Measurements from ENCODE around the gene MEI1. TPM values are rescaled to one million over a fixed set of nuclear protein-coding genes. Genes with fewer than 3 reads are reported as not detected.
"Not testable (repeated sequence)": the region's sequence is repeated elsewhere in the genome, so short reads cannot be mapped to it uniquely, and the experiment has no call there.

Gene MEI1
- total RNA-seq, 1 experiment from 2014 or later = not detected

GRCh38 chr22:41660416-41660815 lies 38.9 kb upstream of the MEI1 start:
- no peak for DNase-seq
- H3K36me3 ChIP-seq (ENCODE audit: control insufficient read depth, insufficient read depth, low read length) = peaks cover 3% of the 10 kb centered on the region
- H3K27ac Mint-ChIP-seq (ENCODE audit: unreplicated experiment) = no peak overlapping the region
- H3K4me1 ChIP-seq = no peaks in the 10 kb centered on the region
- no peaks in the 10 kb centered on the region for H3K9me3 Mint-ChIP-seq (ENCODE audit: unreplicated experiment)
- H3K9me3 ChIP-seq = no peaks in the 10 kb centered on the region
- no peaks in the 10 kb centered on the region for H3K4me1 Mint-ChIP-seq (ENCODE audit: low read depth, unreplicated experiment)
- H3K27me3 Mint-ChIP-seq (ENCODE audit: insufficient read depth, unreplicated experiment) = no peaks in the 10 kb centered on the region
- BruUV-seq (replicated peaks) = no TSS peak
- peaks cover 87% of the 10 kb centered on the region for H3K36me3 Mint-ChIP-seq (ENCODE audit: insufficient read depth, unreplicated experiment)
- no peak overlapping the region for H3K4me3 Mint-ChIP-seq (ENCODE audit: unreplicated experiment)
- no peak for TF ChIP-seq CTCF (IDR thresholded peaks at IDR 0.05; ENCODE audit: insufficient read depth in 1 of 2, low read depth in 1 of 2, low read length in 1 of 2, severe bottlenecking in 1 of 2, unreplicated experiment in 1 of 2)
- H3K27me3 ChIP-seq (replicated peaks; ENCODE audit: control insufficient read depth, insufficient read depth, low read length) = no peaks in the 10 kb centered on the region
- ChIA-PET CTCF (no interaction called here), POLR2A (interaction anchor here (0.6 kb wide), 1 partner anchor 21 kb away, joined by 9 read pairs; no protein-coding TSS in a partner anchor)
- intact Hi-C loops (cut with micrococcal nuclease; ENCODE audit: unreplicated experiment) = no loop called here
- no peak overlapping the region for H3K4me3 ChIP-seq (ENCODE audit: low read depth, low read length)

- BruUV-seq (replicated peaks) = no TSS peak
- Histone ChIP-seq H3K27me3 (replicated peaks; ENCODE audit: control insufficient read depth, insufficient read depth, low read length) (no peaks in the 10 kb centered on the region), H3K36me3 (ENCODE audit: control insufficient read depth, insufficient read depth, low read length) (peaks cover 3% of the 10 kb centered on the region), H3K4me3 (ENCODE audit: low read depth, low read length) (no peak overlapping the region), H3K4me1 (no peaks in the 10 kb centered on the region), H3K9me3 (no peaks in the 10 kb centered on the region)
- TF ChIP-seq CTCF (IDR thresholded peaks at IDR 0.05; ENCODE audit: insufficient read depth in 1 of 2, low read depth in 1 of 2, low read length in 1 of 2, severe bottlenecking in 1 of 2, unreplicated experiment in 1 of 2) = no peak
- ChIA-PET CTCF (no interaction called here), POLR2A (interaction anchor here (0.6 kb wide), 1 partner anchor 20 kb away, joined by 9 read pairs; no protein-coding TSS in a partner anchor)
- DNase-seq = no peak
- intact Hi-C loops (cut with micrococcal nuclease; ENCODE audit: unreplicated experiment) = no loop called here
- Mint-ChIP-seq H3K4me3 (ENCODE audit: unreplicated experiment) (no peak overlapping the region), H3K9me3 (ENCODE audit: unreplicated experiment) (no peaks in the 10 kb centered on the region), H3K4me1 (ENCODE audit: low read depth, unreplicated experiment) (no peaks in the 10 kb centered on the region), H3K36me3 (ENCODE audit: insufficient read depth, unreplicated experiment) (peaks cover 87% of the 10 kb centered on the region), H3K27me3 (ENCODE audit: insufficient read depth, unreplicated experiment) (no peaks in the 10 kb centered on the region), H3K27ac (ENCODE audit: unreplicated experiment) (no peak overlapping the region)
Observed at GRCh38 chr22:41661088-41661487, 38.2 kb upstream of the MEI1 start.

DNA sequence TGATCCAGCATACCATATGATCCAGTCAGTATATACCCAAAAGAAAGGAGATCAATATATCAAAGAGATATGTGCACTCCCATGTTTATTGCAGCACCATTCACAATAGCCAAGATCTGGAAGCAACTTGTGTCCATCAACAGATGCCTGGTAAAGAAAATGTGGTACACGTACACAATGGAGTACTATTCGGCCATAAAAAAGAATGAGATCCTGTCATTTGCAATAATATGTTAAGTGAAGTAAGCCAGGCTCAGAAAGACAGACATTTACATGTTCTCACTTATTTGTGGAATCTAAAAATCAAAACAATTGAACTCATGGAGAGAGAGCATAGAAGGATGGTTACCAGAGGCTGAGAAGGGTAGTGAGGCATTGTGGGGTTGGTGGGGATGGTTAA lies 37.6 kb upstream of the MEI1 start:
- no peak for TF ChIP-seq CTCF (IDR thresholded peaks at IDR 0.05; ENCODE audit: insufficient read depth in 1 of 2, low read depth in 1 of 2, low read length in 1 of 2, severe bottlenecking in 1 of 2, unreplicated experiment in 1 of 2)
- no TSS peak for BruUV-seq (replicated peaks)
- H3K4me3 ChIP-seq (ENCODE audit: low read depth, low read length) = no peak overlapping the region
- no peak overlapping the region for H3K27ac Mint-ChIP-seq (ENCODE audit: unreplicated experiment)
- H3K4me3 Mint-ChIP-seq (ENCODE audit: unreplicated experiment) = no peak overlapping the region
- POLR2A ChIA-PET = no interaction called here
- intact Hi-C loops (cut with micrococcal nuclease; ENCODE audit: unreplicated experiment) = no loop called here
- H3K4me1 Mint-ChIP-seq (ENCODE audit: low read depth, unreplicated experiment) = no peaks in the 10 kb centered on the region
- CTCF ChIA-PET = no interaction called here
- H3K27me3 ChIP-seq (replicated peaks; ENCODE audit: control insufficient read depth, insufficient read depth, low read length) = no peaks in the 10 kb centered on the region
- no peaks in the 10 kb centered on the region for H3K4me1 ChIP-seq
- no peaks in the 10 kb centered on the region for H3K9me3 ChIP-seq
- peaks cover 3% of the 10 kb centered on the region for H3K36me3 ChIP-seq (ENCODE audit: control insufficient read depth, insufficient read depth, low read length)
- H3K36me3 Mint-ChIP-seq (ENCODE audit: insufficient read depth, unreplicated experiment) = peaks cover 82% of the 10 kb centered on the region
- no peaks in the 10 kb centered on the region for H3K27me3 Mint-ChIP-seq (ENCODE audit: insufficient read depth, unreplicated experiment)
- no peaks in the 10 kb centered on the region for H3K9me3 Mint-ChIP-seq (ENCODE audit: unreplicated experiment)
- DNase-seq = no peak

DNA sequence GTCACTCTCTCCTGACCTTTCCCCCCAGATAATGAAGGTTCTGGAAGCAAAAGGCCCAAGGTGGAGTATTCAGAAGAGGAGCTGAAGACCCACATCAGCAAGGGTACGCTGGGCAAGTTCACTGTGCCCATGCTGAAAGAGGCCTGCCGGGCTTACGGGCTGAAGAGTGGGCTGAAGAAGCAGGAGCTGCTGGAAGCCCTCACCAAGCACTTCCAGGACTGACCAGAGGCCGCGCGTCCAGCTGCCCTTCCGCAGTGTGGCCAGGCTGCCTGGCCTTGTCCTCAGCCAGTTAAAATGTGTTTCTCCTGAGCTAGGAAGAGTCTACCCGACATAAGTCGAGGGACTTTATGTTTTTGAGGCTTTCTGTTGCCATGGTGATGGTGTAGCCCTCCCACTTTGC lies 35.7 kb upstream of the MEI1 start:
- CTCF ChIA-PET; H3K36me3 ChIP-seq (ENCODE audit: control insufficient read depth, insufficient read depth, low read length); H3K4me3 ChIP-seq (ENCODE audit: low read depth, low read length); POLR2A ChIA-PET; H3K27me3 Mint-ChIP-seq (ENCODE audit: insufficient read depth, unreplicated experiment); H3K4me1 ChIP-seq; H3K9me3 Mint-ChIP-seq (ENCODE audit: unreplicated experiment); H3K27me3 ChIP-seq (replicated peaks; ENCODE audit: control insufficient read depth, insufficient read depth, low read length); intact Hi-C loops (cut with micrococcal nuclease; ENCODE audit: unreplicated experiment); H3K4me1 Mint-ChIP-seq (ENCODE audit: low read depth, unreplicated experiment); H3K4me3 Mint-ChIP-seq (ENCODE audit: unreplicated experiment); BruUV-seq (replicated peaks); H3K9me3 ChIP-seq; H3K27ac Mint-ChIP-seq (ENCODE audit: unreplicated experiment): not testable (repeated sequence)
- DNase-seq = peak in 1 of 2 experiments; percentile 12
- H3K36me3 Mint-ChIP-seq (ENCODE audit: insufficient read depth, unreplicated experiment) = peaks cover 69% of the 10 kb centered on the region
